ENCODE data around the gene STS.
"Not testable (repeated sequence)": the region's sequence is repeated elsewhere in the genome, so short reads cannot be mapped to it uniquely, and the experiment has no call there.

The STS gene

GRCh38 chrX:7178859-7179258, 31.3 kb downstream of the STS start:
- DNase-seq (ENCODE audit: low read depth in 2 of 2, low spot score in 1 of 2): not testable (repeated sequence)

GRCh38 chrX:7179446-7179845, 31.9 kb downstream of the STS start:
- no peak for DNase-seq (ENCODE audit: low read depth in 2 of 2, low spot score in 1 of 2)

- DNase-seq (ENCODE audit: low read depth in 2 of 2, low spot score in 1 of 2): no peak
These were observed 37.3 kb downstream of the STS start for GRCh38 chrX:7184816-7185215.

- no peak for DNase-seq (ENCODE audit: low read depth in 2 of 2, low spot score in 1 of 2)
These were observed 41.2 kb downstream of the STS start for GRCh38 chrX:7188672-7189071.

GRCh38 chrX:7190157-7190556, 42.6 kb downstream of the STS start:
- no peak for DNase-seq (ENCODE audit: low read depth in 2 of 2, low spot score in 1 of 2)

- no peak for DNase-seq (ENCODE audit: low read depth in 2 of 2, low spot score in 1 of 2)
These were observed 44.2 kb downstream of the STS start for GRCh38 chrX:7191681-7192110.

- no peak for DNase-seq (ENCODE audit: low read depth in 2 of 2, low spot score in 1 of 2)
These were observed 45.4 kb downstream of the STS start for GRCh38 chrX:7192871-7193270.

GRCh38 chrX:7194606-7195005, 47.1 kb downstream of the STS start:
- DNase-seq (ENCODE audit: low read depth in 2 of 2, low spot score in 1 of 2): no peak

Measured in stimulated activated CD8-positive, alpha-beta memory T cell treated with anti-CD3 and anti-CD28 coated beads, Interleukin-4, amount 100 ng/mL, for 4 hours (primary cell).